EH (cell line): ENCODE data around the gene TANGO2.
A peak's percentile ranks its signal among the peaks of the same experiment; 100 is the strongest.

Source experiments
- DNase-seq: peaks from one replicate; pipeline ENCODE4 v3.0.0-alpha.2; 2015; ENCODE audit warnings: low read depth

TANGO2 gene

DNA sequence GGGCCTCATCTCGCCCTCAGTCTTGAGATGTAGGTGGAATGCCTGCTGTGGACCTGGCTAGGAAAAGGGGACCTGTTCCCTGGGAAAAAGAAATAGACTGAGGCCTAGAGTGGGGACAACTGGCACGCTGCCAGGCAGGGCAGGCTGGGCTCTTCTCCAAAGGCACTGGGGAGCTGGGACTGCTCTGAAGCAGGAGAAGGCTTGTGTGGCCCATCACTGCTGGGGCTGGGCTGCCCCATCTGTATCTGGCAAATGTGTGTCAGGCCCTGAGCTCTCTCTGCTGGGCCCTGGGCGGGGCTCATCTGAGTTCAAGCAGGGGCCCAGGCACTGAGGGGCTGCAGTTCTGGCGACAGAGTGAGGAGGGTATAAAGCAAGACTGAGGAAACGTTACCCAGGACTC is 37.2 kb upstream of the TANGO2 start:
- DNase-seq: no peak

DNA sequence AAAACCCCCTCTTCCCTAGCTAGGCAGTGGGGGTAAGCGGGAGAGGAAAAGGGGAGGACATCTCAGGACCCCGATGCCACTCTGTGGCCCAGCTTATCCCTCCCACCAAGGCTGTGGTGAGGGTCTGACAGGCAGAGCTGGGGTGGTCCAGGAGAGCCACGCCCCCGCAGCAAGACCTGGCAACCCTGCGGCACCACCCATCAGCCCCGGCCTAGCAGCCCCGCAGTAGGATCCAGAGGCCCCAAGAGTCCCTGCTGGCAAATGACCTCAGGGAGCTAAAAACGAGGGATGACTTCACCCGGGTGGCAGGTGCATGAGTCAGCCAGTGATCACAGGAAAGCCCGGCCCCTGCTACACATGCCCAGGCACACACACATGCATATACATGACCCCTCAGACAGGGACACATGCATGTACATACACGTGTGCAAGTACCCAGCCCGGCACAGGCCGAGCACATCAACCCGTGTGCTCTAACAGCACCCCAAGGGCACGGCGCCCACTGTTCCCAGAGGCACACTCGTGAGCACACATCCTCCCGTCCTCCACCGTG is 36.6 kb upstream of the TANGO2 start:
- peak; percentile 81 for DNase-seq

- no peak for DNase-seq
These were observed 35.8 kb upstream of the TANGO2 start for GRCh38 chr22:19984851-19985811.

DNA sequence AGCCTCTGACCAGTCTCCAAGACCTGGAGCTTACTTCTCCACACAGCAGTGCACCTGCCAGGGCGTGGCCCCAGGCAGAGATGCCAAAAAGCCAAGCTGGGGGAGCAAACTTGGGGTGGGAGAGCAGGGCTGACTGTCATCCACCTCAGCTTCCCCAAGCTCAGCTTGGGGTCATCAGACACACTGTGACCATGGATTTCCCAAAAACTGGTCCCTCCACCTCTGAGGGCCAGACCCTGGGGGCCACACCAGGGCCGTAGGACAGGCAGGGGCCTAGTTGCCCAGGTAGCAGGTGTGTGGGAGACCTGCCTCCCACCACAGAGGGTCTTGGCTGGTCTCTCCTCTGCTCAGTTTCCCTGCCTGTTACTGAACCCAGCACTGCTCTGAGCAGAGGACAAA is 34.9 kb upstream of the TANGO2 start:
- no peak for DNase-seq

DNA sequence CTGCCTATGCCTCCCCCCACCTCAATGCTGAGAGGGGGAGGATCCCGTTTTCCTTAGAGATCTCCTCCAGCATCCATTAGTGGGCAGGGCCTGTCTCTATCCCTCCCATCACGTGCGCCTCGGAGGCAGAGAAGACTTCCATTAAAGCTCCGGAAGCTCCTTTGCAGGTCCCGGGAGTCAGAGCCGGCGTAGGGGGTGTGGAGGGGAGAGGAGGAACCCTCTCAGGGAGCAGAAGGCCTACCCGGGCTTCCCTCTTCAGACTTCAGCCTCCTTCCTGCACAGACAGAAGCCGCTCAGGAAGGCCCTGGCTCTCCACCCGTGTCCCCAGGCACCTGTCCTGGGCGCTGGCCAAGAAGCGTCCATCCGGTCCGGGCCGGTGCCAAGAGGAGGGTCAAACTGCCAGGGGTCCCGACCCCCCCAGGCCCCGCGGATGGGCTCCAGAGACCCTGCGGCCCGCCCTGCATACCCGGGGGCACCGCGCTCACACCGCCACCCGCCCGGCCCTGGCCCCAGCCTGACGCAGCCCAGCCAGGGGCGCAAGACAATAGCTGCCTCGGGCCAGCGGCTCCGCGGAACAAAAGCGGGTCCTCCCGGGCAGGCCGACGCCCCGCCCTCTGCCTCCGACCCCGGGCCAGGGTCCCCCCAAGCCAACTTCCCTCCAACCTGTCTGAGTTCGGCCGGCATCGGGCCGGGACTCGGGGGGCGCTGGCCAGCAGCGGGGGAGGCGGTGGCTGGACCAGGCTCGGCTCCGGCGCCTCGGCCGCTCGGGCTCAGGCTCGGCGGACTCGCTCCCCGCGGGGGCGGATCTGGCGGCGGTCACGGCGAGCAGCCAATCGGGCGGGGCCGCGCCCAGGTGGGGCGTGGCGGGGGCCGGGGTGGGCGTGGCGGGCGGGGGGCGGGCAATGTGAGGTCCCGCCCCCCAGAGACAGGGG is 34.2 kb upstream of the TANGO2 start:
- DNase-seq: peak; percentile 75

DNA sequence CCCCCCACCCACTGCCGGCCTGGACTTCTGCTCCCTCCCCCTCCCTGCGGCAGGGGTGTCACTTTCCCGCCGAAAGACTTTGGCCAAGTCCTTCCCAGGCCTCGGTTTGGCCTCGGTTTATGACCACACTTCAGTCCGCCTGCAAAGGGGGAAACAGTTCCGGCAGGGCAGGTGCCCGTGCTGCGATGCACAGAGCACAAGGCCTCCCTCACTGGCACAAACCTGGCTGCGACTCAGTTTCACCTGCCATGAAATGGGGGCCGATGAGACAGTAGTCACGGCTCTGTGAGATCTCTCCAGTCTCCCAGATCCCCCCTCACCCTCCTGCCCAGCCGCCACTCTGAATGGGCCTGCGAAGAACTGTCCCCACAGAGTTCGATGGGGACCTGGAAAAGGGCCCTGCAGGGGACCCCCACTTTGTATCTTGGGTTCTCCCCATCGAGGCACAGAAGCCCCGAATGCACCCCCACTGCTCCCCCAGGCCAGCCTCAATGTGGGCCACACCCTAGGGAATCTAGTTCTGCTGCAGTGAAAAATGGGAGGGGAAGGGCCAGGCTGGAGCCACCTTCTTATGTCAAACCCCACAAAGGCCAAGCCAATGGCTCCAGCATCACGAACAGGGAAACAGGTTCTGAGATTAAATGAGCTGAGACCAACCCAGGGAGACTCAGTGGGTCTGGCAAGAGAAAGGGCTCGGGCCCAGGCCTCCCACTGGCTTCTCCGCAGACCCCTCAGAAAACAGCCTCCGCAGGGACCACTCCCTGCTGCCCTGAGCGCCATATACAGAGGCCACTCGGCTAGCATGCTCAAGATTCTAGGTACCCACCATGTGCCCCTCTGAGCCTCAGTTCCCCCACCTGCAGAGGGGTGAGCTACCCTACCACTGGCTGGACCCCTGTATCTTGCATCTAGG is 33.3 kb upstream of the TANGO2 start:
- DNase-seq: no peak

DNA sequence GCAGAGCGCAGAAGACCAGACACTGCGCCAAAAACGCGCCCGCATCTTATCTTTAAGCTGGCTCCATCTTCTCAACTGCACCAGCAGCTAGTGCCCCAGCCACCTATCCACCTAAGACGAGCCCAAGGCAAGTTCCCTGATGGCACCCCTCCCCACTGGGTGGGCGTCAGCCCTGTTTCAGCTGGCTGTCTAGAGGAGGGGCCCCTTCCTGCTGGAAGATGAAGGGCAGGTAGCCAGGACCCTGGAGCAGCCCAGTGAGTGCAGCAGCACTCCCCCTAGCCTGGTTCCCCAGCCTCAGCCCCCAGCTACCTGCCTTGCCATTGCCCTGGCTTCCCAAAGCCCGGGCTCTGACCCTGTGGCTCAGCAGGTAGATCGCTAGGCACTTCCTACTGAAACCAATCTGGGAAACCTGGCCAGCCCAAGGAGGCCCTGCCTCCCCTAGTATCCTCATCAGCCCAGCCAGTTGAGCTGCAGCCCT is 32.5 kb upstream of the TANGO2 start:
- DNase-seq: no peak

DNA sequence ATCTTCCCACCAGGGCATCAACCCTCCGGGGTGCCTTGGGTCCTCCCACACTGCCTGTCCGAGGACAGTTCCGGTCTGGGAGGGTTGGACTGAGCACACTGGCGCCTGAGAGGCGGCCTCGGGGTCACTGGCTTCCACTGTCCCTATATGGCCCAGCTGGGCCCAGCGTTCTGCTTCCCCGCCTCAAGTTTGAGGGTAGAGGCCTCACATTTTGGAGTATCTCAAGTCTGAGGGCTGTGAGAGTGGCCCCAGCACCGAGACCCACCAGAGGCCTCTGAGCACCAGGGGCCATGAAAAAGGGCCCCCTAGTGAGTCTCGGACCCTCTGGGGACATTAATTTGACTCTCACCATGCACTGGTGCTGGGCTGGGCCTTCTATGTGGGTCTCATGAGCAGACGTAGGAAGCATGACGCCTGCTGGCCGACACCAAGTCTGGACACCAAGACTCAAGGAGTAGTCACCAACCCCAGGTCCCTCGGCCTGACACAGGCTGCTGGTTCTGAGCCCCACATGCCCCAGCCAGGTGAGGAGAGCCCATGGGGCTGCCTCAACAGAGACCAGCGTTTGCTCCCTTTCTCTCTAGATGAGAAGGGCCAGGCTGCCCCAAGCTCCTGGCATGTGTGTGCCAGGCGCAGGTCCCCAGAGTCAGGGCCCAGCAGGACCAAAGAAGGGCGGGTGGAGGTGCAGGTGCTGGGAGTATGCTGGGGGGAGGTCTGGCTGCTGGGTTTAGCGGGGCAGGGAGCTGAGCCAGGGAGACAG is 31.8 kb upstream of the TANGO2 start:
- no peak for DNase-seq

DNA sequence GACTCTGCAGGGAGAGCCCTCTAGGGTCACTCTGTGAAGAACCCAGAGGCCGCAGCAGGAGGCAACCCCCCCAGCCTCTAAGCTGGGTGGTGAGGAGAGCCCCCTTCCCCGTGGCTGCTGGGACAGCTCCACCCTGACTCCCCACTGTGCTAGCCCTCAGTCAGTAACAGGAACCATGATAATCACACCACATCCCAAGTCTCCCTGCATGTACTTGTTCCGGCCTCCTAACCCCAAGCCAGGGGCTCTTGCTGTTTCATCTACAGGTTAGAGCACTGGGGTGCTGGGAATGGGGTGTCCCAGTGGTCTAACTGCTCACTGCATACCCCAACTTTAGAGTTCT is 31.2 kb upstream of the TANGO2 start:
- DNase-seq: no peak

DNA sequence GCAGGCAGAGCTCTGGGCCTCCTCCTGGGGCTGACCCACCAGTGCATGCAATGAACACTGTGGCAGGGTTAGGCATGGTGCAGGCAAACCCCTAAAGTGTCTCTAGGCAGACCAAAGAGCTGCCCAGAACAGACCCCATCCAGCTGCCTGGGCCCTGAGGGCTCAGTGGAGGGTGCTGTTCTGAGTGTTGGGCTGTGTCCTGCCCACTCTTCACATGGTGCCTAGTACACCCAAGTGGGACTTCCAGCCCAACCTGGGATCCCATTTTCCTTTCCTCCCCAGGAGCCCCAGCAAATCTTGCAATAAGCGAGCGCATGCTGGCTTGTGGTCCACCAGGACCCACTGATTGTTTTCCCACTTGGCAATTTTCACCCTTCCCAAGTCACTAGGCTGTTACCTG is 30.7 kb upstream of the TANGO2 start:
- no peak for DNase-seq

DNA sequence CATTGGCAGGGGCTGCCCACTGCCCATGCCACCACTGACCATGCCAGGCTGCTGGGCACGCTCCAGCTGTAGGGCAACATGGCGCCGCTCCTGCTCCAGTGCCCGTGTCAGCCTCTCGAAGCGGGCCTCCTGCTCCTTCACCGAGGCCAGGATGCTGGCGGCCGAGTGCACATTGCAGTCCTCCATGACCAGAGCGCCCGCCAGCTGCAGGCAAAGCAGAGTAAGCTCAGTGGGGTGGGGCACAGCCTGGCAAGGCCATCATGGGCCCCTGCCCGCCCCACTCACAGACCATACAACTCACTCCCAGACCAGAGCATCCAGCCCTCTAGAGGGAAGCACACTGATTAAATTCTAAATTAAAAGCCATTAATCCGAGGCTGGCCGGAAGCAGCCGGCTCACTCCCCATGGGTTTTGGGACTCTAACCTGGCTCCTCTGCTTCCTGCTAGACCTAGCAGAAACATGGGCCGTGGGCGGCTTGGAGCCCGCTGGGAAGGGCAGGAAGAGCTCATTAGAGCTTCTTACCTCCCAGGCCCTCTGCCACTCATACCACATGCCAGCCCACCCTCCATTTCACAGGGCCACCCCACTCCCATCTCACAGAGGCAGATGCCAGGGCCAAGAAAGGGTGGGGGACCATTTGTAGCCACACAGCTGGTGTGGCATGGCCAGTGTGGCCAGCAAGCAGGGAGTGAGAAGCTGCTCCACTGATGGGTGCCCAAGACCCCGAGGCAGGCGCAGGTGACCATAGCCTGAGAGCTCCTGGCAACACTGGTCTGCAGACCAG is 30.1 kb upstream of the TANGO2 start:
- no peak for DNase-seq

DNA sequence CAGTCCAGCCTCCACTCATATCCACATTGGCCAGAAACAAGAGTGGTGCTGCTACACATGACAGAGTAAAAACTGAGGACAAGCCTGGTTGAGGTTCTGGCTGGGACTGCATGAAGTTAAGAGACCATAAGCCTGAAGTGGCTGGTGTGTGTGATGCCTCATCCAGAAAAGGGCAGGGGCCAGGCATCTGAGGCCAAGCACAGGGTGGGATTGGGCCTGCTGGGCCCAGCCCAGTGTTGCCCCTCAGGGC is 29.6 kb upstream of the TANGO2 start:
- no peak for DNase-seq

- peak; percentile 19 for DNase-seq
These were observed 29.1 kb upstream of the TANGO2 start for GRCh38 chr22:19991645-19992451.

DNA sequence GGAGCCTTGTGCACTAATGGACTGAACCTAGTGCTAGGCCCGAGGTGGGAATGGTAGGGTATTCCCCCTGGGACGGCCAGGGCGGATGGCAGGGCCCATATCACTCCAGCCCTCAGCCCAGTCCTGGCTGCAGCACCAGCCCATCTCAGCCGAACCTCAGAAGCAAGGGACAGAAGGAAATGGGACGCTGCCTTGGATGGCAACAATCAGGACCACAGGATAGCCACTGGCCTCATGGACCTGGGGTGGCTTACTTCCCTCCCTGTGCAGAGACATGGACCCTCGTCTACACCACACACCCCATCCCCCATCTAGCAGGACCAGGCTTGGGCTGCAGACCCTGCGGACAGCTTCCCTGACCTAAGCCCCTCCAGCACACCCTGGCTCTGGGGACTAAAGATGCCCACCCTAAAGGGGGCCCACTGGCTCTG is 28.4 kb upstream of the TANGO2 start:
- no peak for DNase-seq

DNA sequence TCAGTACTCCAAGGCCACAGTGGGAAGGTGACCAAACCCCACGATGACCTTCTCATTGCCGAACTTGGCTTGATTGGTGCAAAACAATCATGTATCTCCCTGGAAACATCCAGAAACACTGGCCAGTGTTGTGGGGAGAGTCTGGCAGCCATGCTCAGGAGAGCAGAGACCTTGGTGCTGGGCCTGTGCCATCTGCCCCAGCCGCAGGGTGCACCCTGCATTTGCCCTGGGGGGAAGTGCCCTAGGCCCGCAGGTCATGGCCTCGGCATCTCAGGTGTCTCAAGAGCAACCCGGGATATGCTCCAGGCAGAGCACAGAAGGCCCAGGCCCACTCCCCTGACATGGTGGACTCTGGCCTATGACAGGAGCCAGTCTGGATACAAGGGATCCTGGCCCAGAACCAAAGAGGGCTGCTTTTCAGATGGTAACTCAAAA is 28.0 kb upstream of the TANGO2 start:
- DNase-seq: no peak

GRCh38 chr22:19993926-19994325 is 27.0 kb upstream of the TANGO2 start:
- no peak for DNase-seq

GRCh38 chr22:19994851-19995610 is 25.9 kb upstream of the TANGO2 start:
- no peak for DNase-seq

GRCh38 chr22:19995611-19996339 is 25.1 kb upstream of the TANGO2 start:
- peak; percentile 51 for DNase-seq
